Lower lobe of right lung (tissue), 2 donors: Measurements from ENCODE around the gene GPBP1L1. TPM values are rescaled to one million over a fixed set of nuclear protein-coding genes. Genes with fewer than 3 reads are reported as not detected.

Experiments
- ATAC-seq, 2 donors: fragments of 200-7000 bp; cut with Tn5 transposase; one replicate each; pipeline ENCODE4 v1.9.1; 2020 to 2022; ENCODE audit warnings: mild to moderate bottlenecking in 2 of 2, moderate library complexity in 2 of 2
- DNase-seq: peaks from one replicate; pipeline ENCODE4 v3.0.0-alpha.2; 2020
- H3K27ac ChIP-seq: fragments of 200-600 bp; one replicate; pipeline ENCODE4 v1.8.0; 2022
- H3K27me3 ChIP-seq: fragments of 200-600 bp; one replicate; pipeline ENCODE4 v1.8.0; 2022; ENCODE audit warnings: low read depth
- H3K36me3 ChIP-seq: fragments of 200-600 bp; one replicate; pipeline ENCODE4 v1.8.0; 2022; ENCODE audit warnings: mild to moderate bottlenecking
- H3K4me1 ChIP-seq: fragments of 200-600 bp; one replicate; pipeline ENCODE4 v1.8.0; 2022
- H3K4me3 ChIP-seq: fragments of 200-600 bp; one replicate; pipeline ENCODE4 v1.8.0; 2022; ENCODE audit warnings: mild to moderate bottlenecking
- H3K9me3 ChIP-seq: fragments of 200-600 bp; one replicate; pipeline ENCODE4 v1.8.0; 2022
- CTCF ChIP-seq: fragments of 200-600 bp; IDR thresholded peaks from one replicate; pipeline ENCODE4 v1.8.0; 2022; ENCODE audit warnings: antibody characterized with exemption, mild to moderate bottlenecking
- intact Hi-C: fragments of 100-400 bp; cut with DNase I; formaldehyde crosslinking; loops from one replicate; pipeline ENCODE4 v1.11.0; 2022
- total RNA-seq: library from RNA; stranded (reverse); fragmentation: NEBNext Ultra II Directional; extraction: Animal tissue kit (Norgen Biotek cat#: 25700); gene quantifications from one replicate; pipeline ENCODE4 v1.2.1, GENCODE V29; 2021
- donor health status: DM: no; HTN: yes; CAD: no; lungs with severe emphysema.

GPBP1L1 gene
- total RNA-seq, 1 donor from 2014 or later = 146 TPM

GRCh38 chr1:45615885-45616284 lies 70.4 kb downstream of the GPBP1L1 start:
- TF ChIP-seq CTCF = no peak
- peaks cover 74% of the 10 kb centered on the region for H3K36me3 ChIP-seq
- H3K9me3 ChIP-seq = no peaks in the 10 kb centered on the region
- peaks cover 5% of the 10 kb centered on the region for H3K4me1 ChIP-seq
- no peak overlapping the region for H3K27ac ChIP-seq
- intact Hi-C loops = no loop called here
- no peak overlapping the region for H3K4me3 ChIP-seq
- no peaks in the 10 kb centered on the region for H3K27me3 ChIP-seq
- DNase-seq (no peak), ATAC-seq (no peak)

- Histone ChIP-seq H3K36me3 (peaks cover 71% of the 10 kb centered on the region), H3K4me1 (peaks cover 6% of the 10 kb centered on the region), H3K27ac (no peak overlapping the region), H3K4me3 (no peak overlapping the region), H3K9me3 (no peaks in the 10 kb centered on the region), H3K27me3 (no peaks in the 10 kb centered on the region)
- DNase-seq (no peak), ATAC-seq (no peak)
- TF ChIP-seq CTCF = no peak
- intact Hi-C loops = no loop called here
Measured at GRCh38 chr1:45612941-45613579, 73.3 kb downstream of the GPBP1L1 start.

GRCh38 chr1:45610589-45611226 lies 75.6 kb downstream of the GPBP1L1 start:
- no peak for DNase-seq
- H3K27ac ChIP-seq = no peak overlapping the region
- ATAC-seq = no peak
- no peak overlapping the region for H3K4me3 ChIP-seq
- no peaks in the 10 kb centered on the region for H3K9me3 ChIP-seq
- H3K4me1 ChIP-seq = peaks cover 14% of the 10 kb centered on the region
- H3K36me3 ChIP-seq = peaks cover 61% of the 10 kb centered on the region
- no peaks in the 10 kb centered on the region for H3K27me3 ChIP-seq
- no peak for TF ChIP-seq CTCF
- intact Hi-C loops = no loop called here

- no peak for TF ChIP-seq CTCF
- DNase-seq (no peak), ATAC-seq (peak in 1 of 2 donors; percentile 50)
- Histone ChIP-seq H3K36me3 (peaks cover 46% of the 10 kb centered on the region), H3K4me1 (peaks cover 14% of the 10 kb centered on the region), H3K9me3 (no peaks in the 10 kb centered on the region), H3K27ac (peak overlapping the region; percentile 7), H3K27me3 (no peaks in the 10 kb centered on the region), H3K4me3 (no peak overlapping the region)
- intact Hi-C loops = no loop called here
Measured at GRCh38 chr1:45608175-45609156, 77.9 kb downstream of the GPBP1L1 start.

GRCh38 chr1:45607404-45608074 lies 78.8 kb downstream of the GPBP1L1 start:
- ATAC-seq (peak in 1 of 2 donors; percentile 49), DNase-seq (no peak)
- Histone ChIP-seq H3K36me3 (peaks cover 39% of the 10 kb centered on the region), H3K4me1 (peaks cover 14% of the 10 kb centered on the region), H3K27me3 (no peaks in the 10 kb centered on the region), H3K4me3 (no peak overlapping the region), H3K9me3 (no peaks in the 10 kb centered on the region), H3K27ac (no peak overlapping the region)
- intact Hi-C loops = no loop called here
- TF ChIP-seq CTCF = no peak
